ENCODE data around the gene MTF1.
"Not testable (repeated sequence)": the region's sequence is repeated elsewhere in the genome, so short reads cannot be mapped to it uniquely, and the experiment has no call there.

DNA sequence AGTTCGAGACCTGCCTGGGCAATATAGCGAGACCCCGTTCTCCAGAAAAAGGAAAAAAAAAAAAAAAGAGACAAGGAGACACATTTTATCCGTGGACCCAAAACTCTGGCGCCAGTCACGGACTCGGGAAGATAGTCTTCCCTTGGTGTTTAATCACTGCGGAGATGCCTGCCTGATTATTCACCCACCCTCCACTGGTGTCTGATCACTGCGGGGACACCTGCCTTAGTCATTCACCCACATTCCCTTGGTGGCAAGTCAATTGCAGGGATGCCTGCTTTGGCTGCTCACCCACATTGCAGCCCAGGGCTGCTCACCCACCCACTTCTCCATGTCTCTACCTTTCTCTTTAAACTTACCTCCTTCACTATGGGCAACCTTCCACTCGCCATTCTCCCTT is 49.1 kb upstream of the MTF1 start:
- TF ChIP-seq, protein P1, sequence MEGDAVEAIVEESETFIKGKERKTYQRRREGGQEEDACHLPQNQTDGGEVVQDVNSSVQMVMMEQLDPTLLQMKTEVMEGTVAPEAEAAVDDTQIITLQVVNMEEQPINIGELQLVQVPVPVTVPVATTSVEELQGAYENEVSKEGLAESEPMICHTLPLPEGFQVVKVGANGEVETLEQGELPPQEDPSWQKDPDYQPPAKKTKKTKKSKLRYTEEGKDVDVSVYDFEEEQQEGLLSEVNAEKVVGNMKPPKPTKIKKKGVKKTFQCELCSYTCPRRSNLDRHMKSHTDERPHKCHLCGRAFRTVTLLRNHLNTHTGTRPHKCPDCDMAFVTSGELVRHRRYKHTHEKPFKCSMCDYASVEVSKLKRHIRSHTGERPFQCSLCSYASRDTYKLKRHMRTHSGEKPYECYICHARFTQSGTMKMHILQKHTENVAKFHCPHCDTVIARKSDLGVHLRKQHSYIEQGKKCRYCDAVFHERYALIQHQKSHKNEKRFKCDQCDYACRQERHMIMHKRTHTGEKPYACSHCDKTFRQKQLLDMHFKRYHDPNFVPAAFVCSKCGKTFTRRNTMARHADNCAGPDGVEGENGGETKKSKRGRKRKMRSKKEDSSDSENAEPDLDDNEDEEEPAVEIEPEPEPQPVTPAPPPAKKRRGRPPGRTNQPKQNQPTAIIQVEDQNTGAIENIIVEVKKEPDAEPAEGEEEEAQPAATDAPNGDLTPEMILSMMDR (IDR thresholded peaks at IDR 0.05 in 8 of 11, conservative IDR thresholded peaks at IDR 0.05 in 3 of 11) = not testable (repeated sequence)
- not testable (repeated sequence) for TF ChIP-seq POLR2A (IDR thresholded peaks at IDR 0.05)

Measured in spleen (tissue), 7 donors.